DMS79 (cell line): ENCODE data around the gene BCO1.

Source experiments
- DNase-seq: peaks from one replicate; lab custom pipeline; 2025; lab: John Stamatoyannopoulos, UW

The BCO1 gene

DNA sequence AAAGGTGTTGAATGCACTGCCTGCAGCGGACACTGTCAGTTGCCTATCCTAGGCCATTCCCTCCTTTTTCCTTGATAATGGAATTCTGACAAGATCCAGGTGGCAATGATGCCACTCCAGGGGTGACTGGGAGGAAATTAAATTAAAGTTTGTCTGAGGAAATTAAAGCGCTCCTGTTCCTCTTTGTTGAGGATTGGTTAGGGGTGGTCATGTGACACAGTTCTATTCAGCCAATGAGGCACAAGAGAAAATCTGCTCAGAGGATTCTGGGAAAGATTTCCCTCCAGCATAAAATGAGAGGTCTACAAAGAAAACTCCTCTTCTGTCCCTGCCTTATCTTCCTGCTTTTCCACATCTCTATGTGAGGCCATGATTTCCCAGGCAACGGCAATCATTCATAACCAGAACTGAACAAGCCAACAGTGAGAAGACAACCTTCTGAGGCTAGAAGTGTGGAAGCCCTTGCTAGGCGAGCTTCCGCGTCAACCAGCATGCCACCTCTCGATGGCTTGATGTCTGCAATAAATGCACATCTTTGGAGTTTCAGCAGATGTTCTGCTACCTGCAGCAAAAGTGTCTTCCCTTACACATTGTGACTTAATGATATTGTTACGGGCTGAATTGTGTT is 5.6 kb upstream of the BCO1 start:
- no peak for DNase-seq

DNA sequence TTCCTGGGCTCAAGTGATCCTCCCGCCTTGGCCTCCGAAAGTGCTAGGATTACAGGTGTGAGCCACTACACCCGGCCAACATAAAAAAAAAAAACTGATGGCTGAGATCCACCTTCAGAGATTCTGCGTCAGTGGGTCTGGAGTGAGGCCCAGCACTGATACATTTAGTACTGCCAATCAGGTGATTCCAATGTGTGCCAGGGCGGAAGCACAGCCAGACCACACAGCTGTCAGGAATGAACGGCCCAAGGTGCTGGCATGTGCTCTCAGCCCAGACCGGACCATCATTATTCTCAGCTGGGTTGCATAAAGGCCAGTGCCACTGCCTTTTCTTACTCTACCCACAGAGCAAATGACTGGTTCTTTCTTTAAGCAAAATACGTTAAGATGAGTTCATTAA is 1.2 kb upstream of the BCO1 start:
- no peak for DNase-seq

DNA sequence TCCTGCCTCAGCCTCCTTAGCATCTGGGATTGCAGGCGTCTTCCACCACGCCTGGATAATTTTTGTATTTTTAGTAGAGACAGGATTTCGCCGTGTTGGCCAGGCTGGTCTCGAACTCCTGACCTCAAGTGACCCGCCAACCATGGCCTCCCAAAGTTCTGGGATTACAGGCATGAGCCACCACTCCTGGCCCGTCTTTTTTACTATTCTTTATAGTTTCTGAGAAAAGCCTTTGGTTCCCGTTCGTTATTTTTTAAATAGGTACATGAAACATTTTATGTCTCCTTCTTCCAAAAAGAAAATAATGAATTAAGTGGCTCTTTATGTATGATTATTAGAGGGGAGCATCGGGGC is 570 bp upstream of the BCO1 start:
- no peak for DNase-seq

DNA sequence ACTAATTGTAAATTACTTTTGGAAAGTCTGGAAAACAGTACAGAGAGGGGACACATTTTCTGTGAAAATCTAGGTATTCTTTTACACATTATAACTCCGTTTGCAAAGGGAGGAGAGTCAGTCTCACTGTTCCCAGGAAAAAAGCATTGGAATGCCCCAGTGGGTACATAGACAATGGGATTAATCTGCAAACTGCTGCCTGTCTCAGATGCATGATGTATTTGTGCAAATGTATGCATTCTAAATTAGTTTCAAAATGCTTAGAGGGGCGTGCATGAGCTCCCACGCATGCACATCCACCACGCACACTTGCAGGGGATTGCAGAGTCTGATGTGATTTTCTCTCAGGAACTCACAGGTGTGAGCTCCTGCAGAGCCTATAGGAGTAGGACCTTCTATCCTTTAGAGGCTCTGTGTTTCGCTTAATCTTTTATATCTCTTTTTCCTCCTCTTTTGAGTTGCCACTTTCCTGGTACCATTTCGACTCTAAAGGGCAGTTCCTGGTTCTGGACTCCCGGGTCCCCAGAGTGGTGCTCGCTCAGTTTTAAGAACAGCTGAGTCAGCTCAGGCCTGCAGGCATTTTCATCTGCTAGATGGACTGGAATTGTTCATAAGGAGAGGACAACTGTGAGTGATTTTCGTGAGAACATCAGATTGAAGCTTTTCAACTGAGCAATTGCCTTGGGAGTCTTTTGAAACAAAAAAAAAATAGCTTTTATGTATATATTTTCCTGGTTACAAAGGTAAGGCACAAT is 1.1 kb downstream of the BCO1 start:
- no peak for DNase-seq

DNA sequence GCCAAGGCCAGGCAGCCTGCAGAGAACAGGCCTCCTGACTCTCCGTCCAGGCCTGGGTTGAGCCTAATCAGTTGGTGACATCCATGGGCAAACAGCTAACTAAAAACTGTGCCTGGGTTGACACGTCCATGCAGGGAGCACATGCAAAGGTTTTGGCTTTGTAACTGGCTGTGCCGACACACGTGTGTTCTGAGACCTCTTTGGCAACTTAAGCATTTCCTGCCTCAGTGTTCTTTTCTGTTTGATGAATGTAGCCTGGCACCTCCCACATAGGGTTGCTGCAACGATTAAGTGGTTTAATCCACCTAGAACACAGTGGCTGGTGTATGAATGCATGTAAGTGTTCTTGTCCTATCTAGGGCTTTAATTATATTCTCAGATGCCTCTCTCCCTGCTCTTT is 3.2 kb downstream of the BCO1 start:
- no peak for DNase-seq

DNA sequence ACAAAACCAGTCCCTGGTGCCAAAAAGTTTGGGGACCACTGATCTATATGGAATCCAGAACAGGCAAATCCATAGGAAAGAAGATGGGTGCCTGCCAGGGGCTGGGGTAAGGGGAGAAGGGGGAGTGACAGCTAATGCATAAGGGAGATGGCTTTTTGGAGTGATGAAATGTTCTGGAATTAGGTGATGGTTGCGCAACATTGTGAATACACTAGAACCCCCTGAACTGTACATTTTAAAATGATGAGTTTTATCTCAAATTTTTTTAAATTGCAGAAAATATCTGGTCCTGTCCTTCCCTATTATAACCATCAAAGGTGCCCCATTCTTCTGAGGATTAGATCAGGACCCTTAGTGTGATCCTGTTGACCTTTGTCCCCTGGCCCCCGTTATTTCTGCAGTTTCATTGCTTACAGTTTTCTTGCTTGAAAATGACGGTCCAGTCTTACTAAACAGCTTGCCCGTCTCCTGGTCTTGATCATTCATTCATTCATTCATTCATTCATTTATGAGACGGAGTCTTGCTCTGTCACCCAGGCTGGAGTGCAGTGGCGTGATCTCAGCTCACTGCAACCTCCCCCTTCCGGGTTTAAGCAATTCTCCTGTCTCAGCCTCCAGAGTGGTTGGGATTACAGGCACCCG is 4.6 kb downstream of the BCO1 start:
- no peak for DNase-seq

DNA sequence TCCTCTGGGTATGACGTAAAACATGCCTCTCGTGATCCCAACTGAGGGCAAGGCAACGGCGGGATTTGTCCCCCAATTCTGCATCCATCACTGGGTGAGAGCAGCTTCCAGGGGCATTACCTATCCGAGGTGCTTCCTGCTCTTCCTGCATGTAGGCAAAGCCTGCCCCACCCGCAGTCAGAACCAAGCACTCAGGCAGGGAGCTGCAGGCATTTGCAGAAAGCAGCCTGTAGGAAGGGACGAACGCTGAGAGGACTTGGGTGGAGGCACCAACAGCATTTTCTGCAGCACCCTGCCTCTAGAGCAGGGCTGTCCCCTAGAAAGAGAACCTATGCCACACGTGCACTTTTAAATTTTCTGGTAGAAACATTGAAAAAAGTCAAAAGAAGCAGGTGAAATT is 5.5 kb downstream of the BCO1 start:
- no peak for DNase-seq

DNA sequence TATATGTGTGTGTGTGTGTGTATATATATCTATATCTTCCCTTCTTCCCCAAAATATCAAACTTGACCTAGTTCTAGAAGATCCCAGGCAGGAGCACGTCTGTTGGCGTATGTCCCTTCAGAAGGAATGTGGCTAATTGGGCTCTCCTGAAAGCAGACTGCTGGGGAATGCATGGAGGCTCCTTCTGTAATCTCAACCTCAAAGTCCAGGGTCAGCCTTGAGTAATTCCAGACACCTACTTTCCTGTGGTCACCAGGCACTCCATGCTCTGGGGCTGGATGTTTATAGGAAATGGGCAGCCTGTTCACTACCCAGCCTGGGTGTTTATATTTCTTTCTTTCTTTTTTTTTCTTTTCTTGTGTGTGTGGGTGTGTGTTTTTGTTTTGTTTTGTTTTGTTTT is 13.4 kb downstream of the BCO1 start:
- no peak for DNase-seq

DNA sequence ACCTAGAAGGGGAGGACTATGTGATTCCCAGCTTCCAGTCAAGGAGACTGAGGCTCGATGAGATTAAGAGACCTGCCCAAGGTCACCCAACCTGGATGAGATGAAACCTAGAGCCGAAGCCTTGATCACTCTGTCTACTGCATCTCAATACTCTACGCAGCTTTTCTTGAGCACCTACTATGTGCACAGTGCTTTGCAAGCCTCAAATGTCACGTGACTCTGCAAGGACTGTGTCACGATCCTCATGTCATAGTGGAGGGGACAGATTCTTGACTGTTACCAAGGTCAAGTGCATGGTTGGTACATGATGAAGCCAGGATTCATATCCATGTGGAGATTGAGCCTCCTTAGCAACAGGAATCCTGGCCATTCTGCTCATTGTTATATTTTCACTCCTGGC is 14.7 kb downstream of the BCO1 start:
- no peak for DNase-seq

DNA sequence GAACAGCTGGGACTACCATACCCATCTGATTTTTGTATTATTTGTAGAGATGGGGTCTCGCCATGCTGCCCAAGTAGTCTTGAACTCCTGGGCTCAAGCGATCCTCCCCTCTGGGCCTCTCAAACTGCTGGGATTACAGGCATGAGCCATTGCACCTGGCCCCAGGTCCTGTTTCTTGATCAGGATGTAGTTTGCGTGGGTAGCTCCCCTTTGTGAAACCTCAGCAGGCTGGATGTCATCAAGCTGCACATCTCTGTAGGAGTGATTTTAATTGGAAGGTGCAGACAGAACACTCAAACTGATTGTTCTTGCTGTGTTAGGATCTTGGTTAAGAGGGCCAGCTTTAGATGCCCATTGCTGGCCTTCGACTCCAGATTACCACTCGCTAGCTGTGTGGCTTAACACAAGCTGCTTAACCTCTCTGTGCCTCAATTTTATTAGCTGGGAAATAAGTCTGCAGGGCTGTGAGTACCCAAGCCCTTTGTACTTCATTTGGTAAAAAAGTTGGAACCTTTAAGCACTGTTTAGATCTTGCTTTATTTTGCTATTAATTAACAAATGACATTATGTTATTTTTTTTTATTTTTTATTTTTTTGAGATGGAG is 16.5 kb downstream of the BCO1 start:
- DNase-seq, result no peak

DNA sequence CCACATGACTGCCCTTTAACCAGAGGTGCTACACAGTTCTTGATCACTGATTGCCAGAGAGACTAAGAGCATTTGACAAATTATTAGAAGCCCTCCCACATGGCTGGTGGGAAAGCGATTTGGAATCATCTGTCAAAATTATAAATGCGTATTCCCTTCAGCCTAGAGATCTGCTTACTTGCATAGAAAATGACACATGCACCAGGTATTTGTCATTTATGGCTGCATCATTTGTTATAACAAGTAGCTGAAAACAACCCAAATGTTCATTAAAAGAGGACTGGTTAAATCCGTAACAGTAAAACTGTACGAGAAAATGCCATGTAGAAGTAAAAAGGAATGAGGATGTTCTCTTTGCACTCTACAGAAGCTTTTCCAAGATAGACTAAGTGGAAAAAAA is 21.4 kb downstream of the BCO1 start:
- DNase-seq, result no peak

DNA sequence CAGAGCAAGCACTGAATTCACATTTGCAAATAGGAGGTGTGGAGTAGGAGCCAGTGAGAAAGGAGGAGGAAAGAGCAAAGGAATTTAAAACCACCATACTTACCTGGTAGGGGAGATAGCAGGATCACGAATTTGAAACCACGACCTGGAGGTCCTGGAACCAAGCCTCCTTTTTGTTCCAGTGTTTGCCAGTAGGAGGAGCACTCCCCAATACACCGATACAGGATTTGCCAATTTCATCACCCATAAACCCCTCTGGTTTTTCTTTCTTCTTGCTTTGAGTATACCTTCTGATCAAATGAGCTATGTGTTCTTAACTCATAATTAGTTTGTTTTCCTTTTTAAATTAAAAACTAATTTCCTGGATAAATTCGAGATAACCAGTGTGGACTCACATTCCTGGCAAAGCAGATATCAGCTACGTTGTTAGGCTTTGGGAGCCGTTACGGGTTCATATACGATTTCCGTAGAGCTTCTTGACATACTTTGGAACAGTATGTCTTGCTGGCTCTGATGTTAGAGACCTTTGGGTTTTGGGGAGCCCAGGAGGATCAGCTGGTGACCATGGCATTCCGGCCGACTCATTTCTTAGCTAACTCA is 22.7 kb downstream of the BCO1 start:
- DNase-seq, result no peak

DNA sequence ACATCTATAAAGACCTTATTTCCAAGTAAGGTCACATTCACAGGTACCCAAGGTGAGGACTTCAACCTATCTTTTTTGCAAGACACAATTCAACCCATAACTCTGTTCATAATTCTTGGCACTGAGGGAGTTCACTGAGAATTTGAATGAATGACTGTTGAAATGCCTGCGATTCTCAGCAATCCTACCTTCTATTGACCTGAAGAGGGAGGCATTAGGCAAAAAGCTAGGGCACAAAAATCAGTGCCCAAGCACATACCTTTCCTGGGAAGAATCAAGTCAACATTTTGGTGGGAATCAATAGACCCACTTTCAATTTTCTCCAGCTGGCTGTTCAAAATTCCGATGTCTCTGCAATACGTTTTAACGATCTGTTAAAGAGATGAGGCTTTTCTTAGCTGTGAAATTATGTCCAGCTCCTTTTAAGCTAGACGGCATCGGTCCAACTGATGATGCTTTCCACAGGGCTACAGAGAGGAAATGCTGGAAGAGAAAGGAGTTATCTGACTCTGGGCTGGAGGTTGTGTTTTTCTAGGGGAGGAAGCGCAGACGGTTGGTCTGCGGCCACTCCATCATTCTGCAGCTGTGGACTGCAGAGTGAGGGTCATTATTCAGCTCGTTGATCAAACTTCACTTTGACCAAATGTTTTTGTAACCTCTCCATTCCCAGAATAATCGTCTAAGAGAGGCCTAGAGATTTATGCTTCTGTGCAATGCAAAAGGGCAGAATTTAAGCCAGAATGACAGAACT is 25.2 kb downstream of the BCO1 start:
- DNase-seq, result no peak

DNA sequence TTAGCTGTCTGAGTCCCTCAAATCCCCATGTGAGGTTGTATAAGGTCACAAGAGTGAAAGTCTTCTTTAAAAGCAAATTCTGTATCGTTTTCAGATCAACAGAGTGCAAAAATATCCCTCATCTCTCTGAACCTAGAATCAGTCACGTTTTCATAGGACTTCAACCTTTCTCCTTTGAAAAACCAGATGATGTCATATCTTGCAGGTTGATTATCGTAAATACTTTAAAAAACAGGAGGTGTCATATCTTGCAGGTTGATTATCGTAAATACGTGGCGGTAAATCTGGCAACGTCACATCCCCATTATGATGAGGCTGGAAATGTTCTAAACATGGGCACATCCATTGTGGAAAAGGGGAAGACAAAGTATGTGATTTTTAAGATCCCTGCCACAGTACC is 25.9 kb downstream of the BCO1 start:
- no peak for DNase-seq

DNA sequence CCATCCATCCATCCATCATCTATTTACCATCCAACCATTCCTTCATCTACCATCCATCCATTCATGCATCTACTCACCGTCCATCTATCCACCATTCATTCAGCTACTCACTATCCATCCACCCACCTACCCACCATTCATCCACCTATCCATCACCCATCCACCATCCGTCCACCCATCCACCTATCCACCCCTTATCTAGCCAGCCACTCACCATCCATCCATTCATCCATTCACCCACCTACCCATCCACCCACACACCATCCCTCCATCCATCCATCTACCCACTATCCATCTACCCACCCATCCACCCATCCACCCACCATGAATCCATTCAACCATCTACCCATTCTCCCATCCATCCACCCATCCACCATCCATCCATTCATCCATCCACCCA is 26.6 kb downstream of the BCO1 start:
- no peak for DNase-seq

DNA sequence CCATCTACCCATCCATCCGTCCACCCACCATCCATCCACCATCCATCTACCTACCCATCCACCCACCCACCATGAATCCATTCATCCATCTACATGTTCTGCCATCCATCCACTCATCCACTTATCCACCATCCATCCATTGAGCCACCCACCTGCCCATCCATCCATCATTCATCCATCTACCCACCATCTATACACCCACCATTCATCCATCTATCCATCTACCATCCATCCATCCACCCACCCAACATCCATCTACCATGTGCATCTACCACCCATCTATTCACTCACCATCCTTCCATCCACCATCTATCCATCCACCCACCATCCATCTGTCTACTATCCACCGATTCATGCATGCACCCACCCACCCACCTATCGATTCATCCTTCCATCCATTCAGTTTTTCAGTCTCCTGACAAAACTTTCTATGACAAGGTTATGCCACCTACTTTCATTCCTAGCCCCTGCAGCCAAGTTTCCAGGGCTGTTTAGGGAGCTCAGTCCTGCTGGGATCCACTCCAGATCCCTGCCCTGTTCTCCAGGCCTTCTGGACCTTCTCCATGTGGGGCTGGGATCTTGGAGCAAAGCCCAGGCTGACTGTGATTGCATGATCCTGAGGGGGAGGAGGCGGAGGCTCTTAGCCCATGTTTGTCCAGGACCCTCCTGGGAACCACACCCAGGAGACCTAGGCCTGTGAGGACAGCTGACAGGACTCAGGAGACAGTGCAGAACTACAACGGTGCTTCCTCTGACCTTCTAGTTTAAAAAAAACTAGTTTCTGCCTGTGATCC is 27.4 kb downstream of the BCO1 start:
- DNase-seq, result no peak

DNA sequence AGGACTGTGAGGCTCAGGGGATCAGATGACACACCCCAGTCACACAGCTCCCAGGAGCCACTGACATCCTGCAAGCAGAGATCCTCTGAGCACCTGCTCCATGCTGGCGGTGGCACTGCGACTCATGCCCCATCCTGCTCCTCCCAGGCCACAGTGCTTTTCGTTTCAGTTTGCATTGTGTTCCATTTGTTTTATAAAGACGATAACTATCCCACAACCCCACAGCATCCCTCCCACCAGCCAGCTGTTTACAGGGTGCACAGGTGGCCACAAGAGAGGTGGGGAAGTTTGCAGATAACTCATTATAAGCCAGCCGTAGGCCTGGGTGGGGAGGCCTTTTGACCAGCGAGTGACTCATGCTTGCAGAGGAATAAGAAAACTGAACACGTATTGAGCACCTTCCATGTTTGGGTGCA is 28.2 kb downstream of the BCO1 start:
- DNase-seq, result no peak

DNA sequence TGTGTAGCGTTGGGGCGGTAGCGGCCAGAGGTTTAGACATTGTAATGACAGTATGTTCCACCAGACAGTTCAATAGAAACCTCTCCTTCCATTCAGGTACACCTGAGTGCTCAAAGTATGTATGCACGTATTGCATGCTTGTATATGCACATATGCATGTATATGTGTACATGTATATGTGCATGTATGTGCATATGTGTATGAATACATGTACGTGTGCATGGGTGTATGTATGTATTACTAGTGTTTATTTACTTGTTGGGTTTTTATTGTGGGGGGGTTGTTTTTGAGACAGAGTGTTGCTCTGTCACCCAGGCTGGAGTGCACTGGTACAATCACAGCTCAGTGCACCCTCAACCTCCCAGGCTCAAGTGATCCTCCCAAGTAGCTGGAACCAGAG is 30.0 kb downstream of the BCO1 start:
- DNase-seq, result no peak

DNA sequence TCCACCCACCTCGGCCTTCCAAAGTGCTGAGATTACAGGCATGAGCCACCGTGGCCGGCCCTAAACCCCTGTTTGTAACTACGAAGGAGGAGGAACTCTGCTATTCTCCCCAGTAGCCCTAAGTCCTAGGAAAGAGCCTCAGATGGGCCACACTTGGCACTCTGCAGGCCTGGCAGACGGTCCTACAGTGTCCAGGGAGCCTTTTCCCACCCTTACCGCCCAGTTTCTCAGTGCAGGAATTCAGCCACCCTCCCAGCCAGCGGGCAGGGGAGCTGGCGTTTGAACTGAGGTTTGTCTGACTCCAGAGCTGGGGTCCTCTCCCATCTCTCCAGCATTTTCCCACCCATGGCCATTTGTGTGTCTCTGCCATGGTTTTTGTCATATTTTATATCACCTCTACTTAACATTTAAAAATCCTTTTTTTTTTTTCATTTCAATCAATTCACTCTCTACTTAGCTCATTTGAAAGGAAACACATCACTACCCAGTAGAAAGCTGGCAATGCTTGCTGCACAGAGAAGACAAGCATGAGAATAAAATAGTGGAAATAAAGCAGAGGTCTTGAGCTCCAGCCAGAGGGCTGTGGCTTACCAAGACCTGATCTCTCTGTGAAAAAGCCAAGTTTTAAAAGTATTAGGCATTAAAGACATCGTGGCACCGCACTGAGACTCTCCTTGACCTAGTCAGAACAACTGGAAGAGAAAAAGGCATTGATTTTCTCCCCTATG is 34.9 kb downstream of the BCO1 start:
- DNase-seq, result no peak

DNA sequence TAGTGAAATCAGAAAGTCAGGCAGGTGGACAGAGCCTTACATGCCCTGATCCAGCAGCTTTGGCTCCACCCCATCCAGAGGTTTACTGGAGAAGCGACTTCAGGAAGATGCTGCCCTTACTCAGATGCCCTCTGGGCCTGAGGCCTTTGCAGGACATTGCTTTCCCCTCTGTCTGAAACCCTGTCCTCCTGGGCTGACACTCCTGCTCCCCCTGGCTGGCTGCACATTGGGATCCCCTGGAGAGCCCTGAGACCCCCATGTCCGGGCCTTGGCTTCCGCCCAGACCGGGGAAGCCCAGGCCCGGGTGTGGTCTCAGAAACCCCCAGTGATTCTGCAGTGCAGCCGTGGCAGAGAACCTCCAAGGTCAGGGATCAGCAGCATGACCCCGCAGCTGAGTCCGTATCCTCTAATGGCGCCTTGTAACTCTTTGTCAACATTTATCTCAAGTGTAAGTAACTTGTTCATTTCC is 36.6 kb downstream of the BCO1 start:
- no peak for DNase-seq
